ENCODE data around the gene MAPK12. TPM values are rescaled to one million over a fixed set of nuclear protein-coding genes. Genes with fewer than 3 reads are reported as not detected.

The MAPK12 gene
- total RNA-seq, 2 donors from 2014 or later = 5.0 to 13.0 TPM

DNA sequence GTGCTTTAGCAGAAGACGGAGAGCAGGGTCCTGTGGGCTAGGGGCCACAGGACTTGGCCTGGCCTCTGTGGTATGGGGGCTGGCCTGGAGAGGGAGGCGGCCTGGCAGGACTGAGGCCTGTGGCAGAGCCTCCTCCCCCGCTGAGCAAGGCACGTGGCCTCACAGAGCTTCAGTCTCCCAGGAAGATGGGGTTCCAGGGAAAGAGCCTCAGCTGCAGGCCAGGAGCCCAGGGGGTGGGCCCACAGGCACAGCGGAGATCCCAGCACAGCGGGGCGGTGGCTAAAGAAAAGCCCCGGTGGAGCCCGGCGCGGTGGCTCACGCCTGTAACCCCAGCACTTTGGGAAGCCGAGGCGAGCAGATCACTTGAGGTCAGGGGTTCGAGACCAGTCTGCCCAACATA, 2.2 kb downstream of the MAPK12 start:
- Histone ChIP-seq H3K27ac (peak overlapping the region; percentile 31 to 76), H3K9me3 (no peaks in the 10 kb centered on the region), H3K4me3 (no peak overlapping the region), H3K36me3 (no peaks in the 10 kb centered on the region), H3K4me1 (peaks cover 0 to 52% of the 10 kb centered on the region in 2 donors), H3K27me3 (no peaks in the 10 kb centered on the region)
- no peak for TF ChIP-seq CTCF (IDR thresholded peaks at IDR 0.05)
- no peak for DNase-seq (ENCODE audit: low spot score)

- no peak for DNase-seq (ENCODE audit: low spot score)
- Histone ChIP-seq H3K9me3 (no peaks in the 10 kb centered on the region), H3K27me3 (no peaks in the 10 kb centered on the region), H3K4me1 (peaks cover 0 to 52% of the 10 kb centered on the region in 2 donors), H3K36me3 (no peaks in the 10 kb centered on the region), H3K27ac (peak overlapping the region; percentile 66 to 76), H3K4me3 (no peak overlapping the region)
- no peak for TF ChIP-seq CTCF (IDR thresholded peaks at IDR 0.05)
Measured at GRCh38 chr22:50258361-50259292, 2.9 kb downstream of the MAPK12 start.

GRCh38 chr22:50257451-50258360, 3.8 kb downstream of the MAPK12 start:
- no peak for DNase-seq (ENCODE audit: low spot score)
- H3K4me1 ChIP-seq = peaks cover 0 to 47% of the 10 kb centered on the region in 2 donors
- peak overlapping the region; percentile 66 to 76 for H3K27ac ChIP-seq
- no peaks in the 10 kb centered on the region for H3K27me3 ChIP-seq
- no peaks in the 10 kb centered on the region for H3K9me3 ChIP-seq
- no peak for TF ChIP-seq CTCF (IDR thresholded peaks at IDR 0.05)
- H3K4me3 ChIP-seq = no peak overlapping the region
- no peaks in the 10 kb centered on the region for H3K36me3 ChIP-seq

GRCh38 chr22:50257041-50257440, 4.4 kb downstream of the MAPK12 start:
- Histone ChIP-seq H3K4me3 (no peak overlapping the region), H3K36me3 (no peaks in the 10 kb centered on the region), H3K27ac (peak overlapping the region; percentile 66 to 76), H3K4me1 (peaks cover 0 to 41% of the 10 kb centered on the region in 2 donors), H3K27me3 (no peaks in the 10 kb centered on the region), H3K9me3 (no peaks in the 10 kb centered on the region)
- no peak for DNase-seq (ENCODE audit: low spot score)
- no peak for TF ChIP-seq CTCF (IDR thresholded peaks at IDR 0.05)

- TF ChIP-seq CTCF (IDR thresholded peaks at IDR 0.05) = no peak
- peaks cover 0 to 43% of the 10 kb centered on the region in 2 donors for H3K4me1 ChIP-seq
- no peak overlapping the region for H3K27ac ChIP-seq
- H3K36me3 ChIP-seq = no peaks in the 10 kb centered on the region
- no peaks in the 10 kb centered on the region for H3K9me3 ChIP-seq
- no peaks in the 10 kb centered on the region for H3K27me3 ChIP-seq
- no peak for DNase-seq (ENCODE audit: low spot score)
- no peak overlapping the region for H3K4me3 ChIP-seq
Measured at GRCh38 chr22:50256258-50256862, 5.1 kb downstream of the MAPK12 start.
